PC-3 (cell line): ENCODE measurements around the gene TUBA4A.

Experiments used
- EZH2 ChIP-seq: fragments of 300-600 bp; sonication (generic); IDR thresholded peaks from one replicate; pipeline ENCODE4 v1.6.1; 2017; ENCODE audit warnings: antibody characterized with exemption, mild to moderate bottlenecking, low read length; ENCODE audit not compliant: unreplicated experiment
- EZH2phosphoT487 ChIP-seq: fragments of 300-600 bp; sonication (generic); IDR thresholded peaks from 2 replicates; pipeline ENCODE4 v1.6.1; 2018; ENCODE audit warnings: mild to moderate bottlenecking, antibody characterized with exemption, low read length, borderline replicate concordance
- TF ChIP-seq, protein P1 (sequence below): fragments of 300-600 bp; sonication (generic); conservative IDR thresholded peaks from 2 replicates; pipeline ENCODE4 v1.5.1; 2017; ENCODE audit warnings: antibody characterized with exemption, low read depth, mild to moderate bottlenecking, low read length

DNA sequence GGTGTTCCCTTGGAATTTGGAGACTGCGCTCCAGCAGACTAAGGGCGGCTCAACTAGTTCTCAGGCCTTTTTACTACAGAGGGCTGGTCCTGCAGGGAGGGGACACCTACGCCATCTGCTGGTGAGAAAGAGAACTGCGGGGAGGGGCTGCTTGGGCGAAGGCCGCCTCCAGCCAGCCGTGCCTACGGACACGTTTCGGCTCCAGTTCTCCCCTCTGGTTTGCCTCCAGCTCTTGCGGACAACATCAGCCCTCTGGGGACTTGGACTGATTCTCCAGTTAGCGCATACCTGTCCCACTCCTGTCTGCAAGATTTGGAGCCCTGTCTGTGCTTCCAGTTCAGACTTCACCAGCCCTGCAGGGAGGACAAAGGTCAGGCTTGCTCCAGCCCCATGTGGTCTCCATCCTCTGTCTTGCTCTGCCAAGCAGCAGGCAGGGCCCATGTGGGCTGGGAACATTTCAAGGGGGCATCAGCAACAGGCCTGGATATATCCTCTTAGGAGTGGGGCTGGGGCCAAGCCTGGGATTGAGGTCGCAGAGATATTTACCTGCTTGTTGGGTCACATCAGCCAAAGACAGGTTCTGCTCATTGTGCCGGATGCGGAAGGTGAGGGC, 45.1 kb upstream of the TUBA4A start:
- TF ChIP-seq, protein P1, sequence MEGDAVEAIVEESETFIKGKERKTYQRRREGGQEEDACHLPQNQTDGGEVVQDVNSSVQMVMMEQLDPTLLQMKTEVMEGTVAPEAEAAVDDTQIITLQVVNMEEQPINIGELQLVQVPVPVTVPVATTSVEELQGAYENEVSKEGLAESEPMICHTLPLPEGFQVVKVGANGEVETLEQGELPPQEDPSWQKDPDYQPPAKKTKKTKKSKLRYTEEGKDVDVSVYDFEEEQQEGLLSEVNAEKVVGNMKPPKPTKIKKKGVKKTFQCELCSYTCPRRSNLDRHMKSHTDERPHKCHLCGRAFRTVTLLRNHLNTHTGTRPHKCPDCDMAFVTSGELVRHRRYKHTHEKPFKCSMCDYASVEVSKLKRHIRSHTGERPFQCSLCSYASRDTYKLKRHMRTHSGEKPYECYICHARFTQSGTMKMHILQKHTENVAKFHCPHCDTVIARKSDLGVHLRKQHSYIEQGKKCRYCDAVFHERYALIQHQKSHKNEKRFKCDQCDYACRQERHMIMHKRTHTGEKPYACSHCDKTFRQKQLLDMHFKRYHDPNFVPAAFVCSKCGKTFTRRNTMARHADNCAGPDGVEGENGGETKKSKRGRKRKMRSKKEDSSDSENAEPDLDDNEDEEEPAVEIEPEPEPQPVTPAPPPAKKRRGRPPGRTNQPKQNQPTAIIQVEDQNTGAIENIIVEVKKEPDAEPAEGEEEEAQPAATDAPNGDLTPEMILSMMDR = peak; percentile 91
- TF ChIP-seq EZH2phosphoT487 (no peak), EZH2 (no peak)
